HEK293T (cell line): ENCODE results near the gene ZBTB12.

ENCODE experiments used
- ELF4 ChIP-seq: fragments of 450-650 bp; IDR thresholded peaks from 2 replicates; pipeline ENCODE4 v1.6.1; 2017; ENCODE audit warnings: antibody characterized with exemption
- NFRKB ChIP-seq: fragments of 450-650 bp; IDR thresholded peaks from 2 replicates; pipeline ENCODE4 v1.6.1; 2016; ENCODE audit warnings: mild to moderate bottlenecking, moderate library complexity
- ZNF384 ChIP-seq: fragments of 450-650 bp; IDR thresholded peaks from 2 replicates; pipeline ENCODE4 v1.6.1; 2016

- TF ChIP-seq ZNF384 (no peak), NFRKB (no peak), ELF4 (no peak)
Observed at GRCh38 chr6:31906122-31906521, 4.2 kb upstream of the ZBTB12 start.
